ENCODE data around the gene FOLR2.

DNA sequence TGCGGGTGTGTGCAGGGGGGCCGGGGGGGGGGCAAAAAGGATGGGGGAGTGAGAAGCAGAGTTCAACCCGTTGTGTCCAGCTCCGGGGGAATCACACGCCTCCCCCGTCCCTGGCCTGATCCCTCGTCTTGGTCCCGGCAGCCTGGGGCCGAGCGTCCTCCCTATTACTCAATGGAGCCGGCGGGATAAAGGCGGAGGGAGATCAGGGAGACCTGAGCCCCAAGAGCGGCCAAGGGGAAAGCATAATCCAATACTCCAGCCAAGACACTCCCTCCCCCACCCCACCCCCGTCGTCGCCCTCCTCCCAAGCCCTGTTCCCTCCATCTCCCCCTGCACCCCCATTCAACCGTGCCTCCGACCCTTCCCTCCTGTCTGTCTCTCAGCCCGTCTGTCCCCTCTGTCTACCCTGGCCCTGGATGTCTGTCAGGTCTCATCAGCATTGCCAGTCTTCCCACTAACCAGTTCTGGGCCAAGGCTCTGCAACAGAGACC, 24.7 kb downstream of the FOLR2 start:
- no peak for TF ChIP-seq TAF1 (IDR thresholded peaks at IDR 0.05; ENCODE audit: borderline replicate concordance, low read depth, low read length)
- no peak for TF ChIP-seq POLR2A (IDR thresholded peaks at IDR 0.05; ENCODE audit: low read depth, low read length)

All from GM12892 (cell line).